IPS-NIHi11 (cell line): Measurements from ENCODE around the gene HTR1B.

Experiments
- DNase-seq: peaks from one replicate; pipeline ENCODE4 v3.0.0; 2012; ENCODE audit warnings: mixed read lengths, low spot score

The HTR1B gene

GRCh38 chr6:77456531-77457248 is 6.6 kb downstream of the HTR1B start:
- peak; percentile 7 for DNase-seq

DNA sequence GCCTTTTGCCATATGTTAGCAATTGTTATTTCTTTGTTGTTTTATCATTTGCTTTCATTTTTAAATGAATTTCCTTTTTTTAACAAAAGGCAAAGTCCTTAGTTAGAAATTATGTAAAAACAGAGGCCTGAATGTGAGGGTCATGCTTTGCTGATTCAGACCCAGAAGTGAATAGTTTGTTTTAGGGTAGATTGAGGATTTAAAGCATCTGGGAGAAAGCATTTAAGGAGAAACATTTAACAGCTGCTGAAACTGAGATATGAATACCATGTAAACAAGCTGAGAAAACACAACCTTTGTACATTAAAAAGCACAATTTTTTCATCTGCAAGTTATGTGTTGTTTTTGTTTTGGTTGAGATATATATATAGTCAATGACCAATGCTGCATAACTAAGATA is 8.0 kb downstream of the HTR1B start:
- no peak for DNase-seq

- peak; percentile 7 for DNase-seq
These were observed 8.9 kb downstream of the HTR1B start for GRCh38 chr6:77454386-77454785.

- DNase-seq: no peak
These were observed 11.8 kb downstream of the HTR1B start for GRCh38 chr6:77451466-77451865.

GRCh38 chr6:77450924-77451323 is 12.4 kb downstream of the HTR1B start:
- no peak for DNase-seq

DNA sequence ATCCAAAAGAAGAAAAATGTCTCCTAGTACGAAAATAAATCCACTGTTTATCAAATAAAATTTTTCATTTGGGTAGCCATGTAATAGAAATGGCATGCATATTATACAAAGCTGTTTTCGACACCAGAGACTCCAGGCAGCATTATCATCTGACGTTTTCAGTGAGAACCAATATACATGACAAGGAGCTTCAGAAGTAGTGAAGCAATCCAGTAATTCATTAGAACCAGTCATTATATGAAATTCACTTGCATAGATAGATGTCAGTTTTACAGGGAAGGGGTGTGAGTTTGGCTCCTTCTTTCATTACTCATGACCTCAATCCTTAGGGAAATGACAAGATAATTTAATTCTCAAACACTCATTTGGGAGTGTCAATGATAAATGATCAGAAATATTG is 14.7 kb downstream of the HTR1B start:
- no peak for DNase-seq

DNA sequence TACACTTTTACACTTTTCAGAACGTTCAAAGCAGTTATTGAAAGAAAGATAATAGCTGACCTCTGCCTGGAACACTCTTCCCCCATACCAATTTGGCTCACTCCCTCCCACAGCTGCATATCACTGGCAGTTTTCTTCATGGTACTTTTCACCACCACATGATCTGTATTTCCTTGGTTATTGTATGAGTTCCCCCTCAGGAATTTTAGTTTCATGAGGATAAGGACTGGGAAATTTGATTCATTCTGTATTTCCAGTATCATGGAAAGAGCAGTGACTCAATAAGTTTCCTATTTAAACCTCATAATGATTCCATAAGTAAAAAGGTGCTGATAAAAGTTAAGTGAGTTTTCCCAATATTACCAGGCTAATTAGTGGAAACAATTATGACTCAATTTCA is 16.0 kb downstream of the HTR1B start:
- DNase-seq: no peak

DNA sequence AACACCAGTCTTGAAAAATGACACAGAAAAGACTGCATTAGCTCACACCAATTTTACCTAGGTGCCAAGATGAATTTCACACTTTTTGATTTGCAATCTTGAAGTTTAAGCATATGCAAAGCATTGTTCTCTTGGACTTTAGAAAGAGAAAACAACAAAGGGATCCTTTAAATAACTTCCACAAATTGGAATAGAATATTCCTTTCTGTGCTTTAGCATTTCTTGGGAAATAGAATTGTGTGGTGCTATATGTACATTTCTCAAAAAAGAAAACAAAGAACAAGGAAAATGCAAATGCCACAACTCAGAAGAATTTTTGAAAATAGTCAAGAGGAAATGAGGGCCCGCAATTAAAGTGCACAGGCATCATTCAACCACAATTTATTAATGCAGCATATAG is 17.0 kb downstream of the HTR1B start:
- DNase-seq: no peak

DNA sequence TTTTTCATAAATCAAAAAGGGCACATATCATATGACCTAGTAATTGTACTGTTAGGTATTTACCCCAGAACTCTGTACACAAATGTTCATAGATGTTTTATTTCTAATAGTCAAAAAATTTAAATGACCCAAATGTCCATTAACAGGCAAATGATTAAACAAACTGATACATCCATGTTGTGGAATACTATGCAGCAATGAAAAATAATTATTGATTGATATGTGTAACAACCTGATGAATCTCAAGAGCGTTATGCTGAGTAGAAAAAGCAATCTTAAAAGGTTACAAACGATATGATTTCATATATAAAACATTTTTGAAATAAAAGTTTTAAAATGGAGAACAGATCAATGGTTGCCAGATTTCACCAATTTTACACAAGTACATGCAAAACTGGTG is 18.1 kb downstream of the HTR1B start:
- DNase-seq: no peak

DNA sequence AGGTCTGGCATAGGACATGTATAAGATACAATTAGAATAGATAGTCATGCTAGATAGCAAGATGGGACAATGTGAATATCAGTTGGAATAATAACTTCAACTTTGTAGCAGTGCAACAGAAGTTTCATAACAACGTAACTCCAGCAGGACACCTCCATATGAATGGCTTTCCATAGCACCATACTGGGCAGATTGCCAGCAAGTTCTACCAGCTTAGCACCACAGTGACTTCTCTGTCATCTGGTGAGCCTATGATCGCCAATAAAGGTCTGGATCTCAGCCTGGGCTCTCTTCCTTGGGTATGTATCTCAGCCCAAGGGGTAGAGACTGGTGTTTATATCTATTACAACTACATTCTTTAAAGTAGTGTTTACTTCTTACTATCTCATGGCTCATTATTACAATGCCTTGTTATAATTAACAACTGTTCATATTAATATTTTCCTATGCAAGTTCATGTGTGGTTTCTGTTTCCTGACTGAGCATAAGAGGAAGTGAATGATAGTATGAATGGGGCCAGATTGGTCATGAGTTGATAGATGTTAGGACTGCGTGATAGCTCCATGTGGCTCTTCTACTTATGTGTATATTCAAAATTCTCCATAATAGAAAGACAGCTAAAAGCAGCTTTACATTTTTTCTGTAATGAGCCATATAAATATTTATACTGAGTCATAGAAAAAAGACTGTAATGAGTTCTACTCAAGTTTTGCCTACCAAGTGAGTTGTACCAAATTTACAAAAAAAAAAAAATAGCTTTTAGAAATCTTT is 22.9 kb downstream of the HTR1B start:
- DNase-seq: no peak

DNA sequence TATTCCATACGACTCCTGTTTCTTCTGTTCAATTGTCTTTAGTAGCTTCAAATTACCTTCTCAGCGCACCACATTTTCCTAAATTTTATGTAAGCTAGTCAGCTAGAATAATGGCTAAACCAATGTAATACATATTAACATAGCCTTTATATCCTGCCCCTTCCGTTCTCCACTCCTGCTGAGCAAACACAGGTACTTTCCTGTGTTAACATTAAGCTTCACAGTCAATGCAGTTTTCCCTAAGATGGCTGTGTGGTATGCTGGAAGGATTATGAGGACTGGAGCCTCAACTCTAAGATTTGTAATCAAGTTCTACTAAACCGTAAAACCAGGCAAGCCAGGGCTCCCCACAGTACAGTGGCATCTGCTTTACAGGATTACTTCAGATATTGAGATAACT is 29.4 kb downstream of the HTR1B start:
- DNase-seq: no peak

- no peak for DNase-seq
These were observed 32.8 kb downstream of the HTR1B start for GRCh38 chr6:77430504-77430903.

- DNase-seq: no peak
These were observed 37.6 kb downstream of the HTR1B start for GRCh38 chr6:77425671-77426070.

DNA sequence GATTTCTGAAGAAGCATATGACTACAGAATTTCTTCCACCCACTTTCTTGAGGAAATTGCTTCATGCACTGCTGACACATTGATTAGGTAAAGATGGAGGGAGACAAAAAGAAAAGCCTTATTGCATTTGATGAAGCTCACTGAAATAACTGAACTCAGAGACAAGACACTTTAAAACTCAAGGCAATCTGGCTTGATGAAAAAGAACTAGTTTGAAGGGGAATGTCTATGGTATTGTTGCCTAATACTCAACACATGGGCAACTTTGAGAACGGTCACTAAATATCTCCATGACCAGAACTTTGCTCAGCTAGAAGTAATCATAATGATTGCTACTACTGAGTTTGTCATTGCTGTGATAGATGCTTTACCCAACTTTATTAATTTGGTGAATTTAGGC is 38.1 kb downstream of the HTR1B start:
- no peak for DNase-seq

GRCh38 chr6:77424761-77425160 is 38.5 kb downstream of the HTR1B start:
- DNase-seq: no peak

DNA sequence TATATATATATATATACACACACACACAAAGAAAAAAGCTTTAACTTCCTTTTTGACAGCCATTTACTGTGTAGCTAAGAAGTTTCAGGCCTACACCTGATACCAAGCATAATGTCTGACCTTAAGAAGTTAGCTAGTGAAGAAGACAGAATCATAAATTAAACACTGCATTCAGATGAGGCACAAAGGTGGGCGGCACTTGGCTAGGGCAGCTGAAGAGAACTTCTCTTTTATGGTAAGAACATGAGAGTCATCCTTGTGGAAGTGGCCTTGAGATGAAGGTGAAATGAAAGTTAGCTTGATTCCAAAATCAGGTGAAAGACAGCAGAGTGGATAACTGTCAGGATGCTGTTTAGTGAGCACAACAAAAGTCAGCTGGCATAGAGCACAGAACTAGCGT is 46.5 kb downstream of the HTR1B start:
- no peak for DNase-seq

DNA sequence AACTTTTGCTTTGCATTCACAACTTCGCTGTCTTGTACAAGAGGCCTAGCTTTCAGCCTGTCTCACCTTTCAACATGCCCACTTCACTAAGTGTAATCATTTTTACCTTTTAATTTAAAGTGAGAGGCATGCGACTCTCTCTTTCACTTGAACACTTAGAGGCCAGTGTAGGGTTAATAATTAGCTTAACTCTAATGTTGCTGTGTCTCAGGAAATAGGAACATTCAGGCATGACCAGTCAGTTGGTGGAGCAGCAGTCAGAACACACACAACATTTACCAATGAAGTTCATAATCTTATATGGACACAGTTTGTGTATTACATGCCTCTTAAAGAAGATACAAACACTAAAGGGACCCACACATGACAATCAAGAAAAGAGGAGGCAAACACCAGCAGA is 47.6 kb downstream of the HTR1B start:
- DNase-seq: no peak
